ENCODE data around the gene RIPPLY1.

RIPPLY1 gene

DNA sequence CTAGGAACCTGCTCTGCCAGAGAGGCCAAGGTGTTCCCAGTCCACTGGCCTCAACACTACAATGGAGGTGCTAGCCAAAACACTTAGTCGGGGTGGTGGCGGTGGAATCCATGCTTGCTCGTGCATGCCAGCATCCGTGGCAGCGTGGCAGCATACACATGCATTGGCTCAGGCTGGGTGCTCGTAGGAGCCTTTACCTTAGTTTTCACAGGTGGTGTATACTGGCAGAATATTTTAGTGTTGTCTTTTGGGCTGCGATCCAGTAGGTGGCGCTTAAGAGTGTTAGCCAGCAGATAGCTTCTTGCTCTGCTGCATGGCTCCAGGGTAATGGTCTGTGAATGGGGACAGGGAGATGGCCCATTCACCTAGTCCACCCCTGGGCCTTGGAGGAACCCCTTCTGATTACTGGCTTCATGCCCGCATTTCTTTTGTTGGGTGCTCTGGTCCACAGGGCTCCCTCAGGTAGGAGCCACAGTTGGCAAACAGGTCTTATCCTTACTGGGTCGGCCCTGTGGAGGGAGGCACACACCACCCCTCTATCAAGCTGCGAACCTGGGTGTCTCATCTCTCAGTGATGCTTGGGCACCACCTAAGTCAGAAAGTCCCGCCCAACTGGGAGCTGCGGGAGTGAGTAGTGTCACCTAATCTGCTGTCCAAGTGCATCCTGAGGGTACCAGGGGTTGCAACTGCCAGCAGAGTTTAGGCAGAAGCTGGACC lies 40.0 kb downstream of the RIPPLY1 start:
- FAIRE-seq (no peak), DNase-seq (ENCODE audit: insufficient read length, low spot score) (no peak)

Measured in HTR-8/SVneo (cell line).